CD4-positive, alpha-beta T cell treated with Interleukin-2 at 100 ng/mL for 4 hours (primary cell): ENCODE results near the gene SLC35F3.

Experiments
- DNase-seq: peaks from one replicate; pipeline ENCODE4 v3.0.0-alpha.2; 2020; ENCODE audit warnings: low spot score

The SLC35F3 gene

GRCh38 chr1:233972951-233973635, 68.6 kb downstream of the SLC35F3 start:
- DNase-seq, result no peak

- DNase-seq, result no peak
These were observed 71.0 kb downstream of the SLC35F3 start for GRCh38 chr1:233975486-233975885.

- no peak for DNase-seq
These were observed 76.7 kb downstream of the SLC35F3 start for GRCh38 chr1:233981042-233981675.

- DNase-seq, result no peak
These were observed 78.5 kb downstream of the SLC35F3 start for GRCh38 chr1:233982827-233983518.

- DNase-seq, result no peak
These were observed 79.3 kb downstream of the SLC35F3 start for GRCh38 chr1:233983811-233984210.

GRCh38 chr1:233988963-233989696, 84.7 kb downstream of the SLC35F3 start:
- no peak for DNase-seq

- no peak for DNase-seq
These were observed 86.0 kb downstream of the SLC35F3 start for GRCh38 chr1:233990486-233990885.

GRCh38 chr1:233993651-233994050, 89.2 kb downstream of the SLC35F3 start:
- DNase-seq, result no peak

- DNase-seq, result no peak
These were observed 89.6 kb downstream of the SLC35F3 start for GRCh38 chr1:233994112-233994511.

GRCh38 chr1:233998456-233998855, 94.0 kb downstream of the SLC35F3 start:
- no peak for DNase-seq

- no peak for DNase-seq
These were observed 94.4 kb downstream of the SLC35F3 start for GRCh38 chr1:233998891-233999290.

GRCh38 chr1:234000557-234001041, 96.1 kb downstream of the SLC35F3 start:
- no peak for DNase-seq

GRCh38 chr1:234001817-234002216, 97.3 kb downstream of the SLC35F3 start:
- no peak for DNase-seq

- DNase-seq, result no peak
These were observed 100.1 kb downstream of the SLC35F3 start for GRCh38 chr1:234004591-234004990.

- no peak for DNase-seq
These were observed 103.2 kb downstream of the SLC35F3 start for GRCh38 chr1:234007684-234008083.

- no peak for DNase-seq
These were observed 104.1 kb downstream of the SLC35F3 start for GRCh38 chr1:234008591-234008990.

- no peak for DNase-seq
These were observed 105.2 kb downstream of the SLC35F3 start for GRCh38 chr1:234009668-234010067.

- DNase-seq, result no peak
These were observed 109.7 kb downstream of the SLC35F3 start for GRCh38 chr1:234014208-234014607.

- no peak for DNase-seq
These were observed 114.3 kb downstream of the SLC35F3 start for GRCh38 chr1:234018816-234019215.

GRCh38 chr1:234019387-234019786, 114.9 kb downstream of the SLC35F3 start:
- DNase-seq, result no peak

- no peak for DNase-seq
These were observed 117.8 kb downstream of the SLC35F3 start for GRCh38 chr1:234022302-234022701.

GRCh38 chr1:234039603-234040002, 135.1 kb downstream of the SLC35F3 start:
- no peak for DNase-seq
